ENCODE measurements around the gene MXRA7.
"Not testable (repeated sequence)": the region's sequence is repeated elsewhere in the genome, so short reads cannot be mapped to it uniquely, and the experiment has no call there.

The MXRA7 gene

DNA sequence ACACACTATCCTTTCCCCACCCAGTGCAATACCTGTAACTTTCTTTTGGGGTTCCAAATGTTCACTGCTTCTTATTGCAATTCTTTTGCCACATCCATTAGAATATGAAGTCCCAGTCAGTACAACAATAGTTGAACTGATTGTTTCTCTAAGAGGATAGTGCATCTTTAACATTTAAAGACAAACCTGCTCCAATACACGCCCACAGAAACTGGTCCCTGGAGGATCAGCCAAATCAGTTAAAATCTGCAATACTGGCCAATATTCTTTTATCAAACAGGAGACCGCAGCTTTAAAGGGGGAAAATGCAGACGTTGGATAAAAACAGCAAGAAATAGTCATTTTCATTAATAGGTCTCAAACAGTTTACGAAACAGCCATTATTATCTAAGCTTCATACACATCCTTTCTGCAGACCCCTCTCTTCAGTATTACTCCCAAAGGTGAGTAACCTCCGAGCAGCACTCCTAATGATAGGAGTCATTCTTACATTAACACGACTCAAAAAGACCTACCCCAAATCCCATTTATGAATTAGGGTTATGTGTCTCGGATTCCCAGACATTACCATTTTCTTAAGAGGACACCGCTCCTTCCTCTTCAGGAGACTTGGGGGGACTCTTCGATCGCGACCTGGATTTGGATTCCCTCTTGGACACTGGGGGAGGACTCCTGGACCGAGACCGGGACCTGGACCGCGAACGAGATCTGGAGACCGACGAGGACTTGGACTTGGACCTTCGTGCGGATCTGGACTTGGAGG lies 25.0 kb upstream of the MXRA7 start:
- no peak for DNase-seq

DNA sequence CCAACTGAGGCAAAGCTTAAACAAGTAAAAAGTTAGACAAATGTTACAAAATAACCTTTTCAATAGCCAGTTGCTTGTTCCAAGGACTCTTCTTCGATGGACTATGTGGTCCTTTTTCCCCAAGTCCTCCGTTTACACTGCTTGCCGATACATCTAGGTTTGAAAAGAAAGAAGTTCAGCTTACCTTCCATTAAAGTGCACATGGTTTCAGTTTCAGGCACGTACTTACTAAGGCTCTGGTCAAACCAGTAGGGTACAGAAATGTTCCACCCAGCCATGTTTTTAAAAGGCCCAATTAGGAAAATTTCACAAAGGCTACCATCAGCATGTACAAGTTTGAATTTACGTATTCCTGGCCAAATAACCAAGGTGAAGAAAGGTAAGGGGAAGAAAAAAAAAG lies 24.2 kb upstream of the MXRA7 start:
- no peak for DNase-seq

DNA sequence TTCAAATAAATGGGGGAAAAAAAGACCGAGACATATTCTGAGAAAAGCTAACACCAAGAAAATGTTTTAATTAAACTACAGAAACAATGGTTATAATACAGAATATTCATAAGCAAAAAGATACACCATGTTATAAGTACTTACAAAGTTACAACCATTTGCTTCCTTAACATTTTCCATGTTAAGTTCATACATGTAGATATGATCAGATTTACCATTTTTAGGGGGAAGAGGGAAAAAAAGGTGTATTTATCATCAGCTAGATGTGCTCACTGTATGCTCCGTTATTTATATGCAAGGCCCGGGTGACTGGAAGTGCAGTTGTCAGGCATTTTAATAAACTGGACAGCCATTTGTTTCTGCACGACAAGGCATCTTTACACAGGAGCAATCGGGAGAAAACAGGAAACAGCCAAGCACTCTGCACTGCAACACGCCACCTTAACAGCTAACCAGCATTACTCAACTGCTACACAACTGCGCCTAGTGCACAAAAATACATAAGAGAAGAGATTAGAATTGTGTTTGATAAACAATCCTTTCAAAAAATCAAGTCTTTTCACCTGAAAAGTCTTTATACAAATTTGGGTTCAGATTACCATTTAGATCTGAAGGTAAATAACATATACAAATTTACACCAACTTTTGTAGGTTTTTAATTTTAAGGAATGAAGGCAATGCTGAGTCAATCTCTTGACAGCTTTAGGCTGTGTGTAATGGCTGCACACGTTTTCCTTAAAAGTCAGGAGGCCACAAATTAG lies 23.5 kb upstream of the MXRA7 start:
- DNase-seq: no peak

DNA sequence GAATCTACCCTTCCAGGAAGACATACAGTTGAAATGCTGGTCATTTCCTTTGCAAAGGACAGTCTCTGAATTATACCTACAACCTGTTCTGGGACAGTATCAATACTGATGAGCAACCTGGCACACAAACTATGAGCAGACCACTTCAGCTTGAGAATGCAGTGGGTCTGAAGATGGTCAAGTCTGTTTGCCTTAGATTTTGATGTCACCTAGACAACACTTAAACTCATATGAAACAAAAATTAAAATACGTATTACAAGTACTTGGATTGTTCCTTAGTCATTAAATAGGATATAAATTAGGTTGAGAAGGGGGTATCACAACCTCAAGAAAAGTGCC lies 22.8 kb upstream of the MXRA7 start:
- DNase-seq: no peak

DNA sequence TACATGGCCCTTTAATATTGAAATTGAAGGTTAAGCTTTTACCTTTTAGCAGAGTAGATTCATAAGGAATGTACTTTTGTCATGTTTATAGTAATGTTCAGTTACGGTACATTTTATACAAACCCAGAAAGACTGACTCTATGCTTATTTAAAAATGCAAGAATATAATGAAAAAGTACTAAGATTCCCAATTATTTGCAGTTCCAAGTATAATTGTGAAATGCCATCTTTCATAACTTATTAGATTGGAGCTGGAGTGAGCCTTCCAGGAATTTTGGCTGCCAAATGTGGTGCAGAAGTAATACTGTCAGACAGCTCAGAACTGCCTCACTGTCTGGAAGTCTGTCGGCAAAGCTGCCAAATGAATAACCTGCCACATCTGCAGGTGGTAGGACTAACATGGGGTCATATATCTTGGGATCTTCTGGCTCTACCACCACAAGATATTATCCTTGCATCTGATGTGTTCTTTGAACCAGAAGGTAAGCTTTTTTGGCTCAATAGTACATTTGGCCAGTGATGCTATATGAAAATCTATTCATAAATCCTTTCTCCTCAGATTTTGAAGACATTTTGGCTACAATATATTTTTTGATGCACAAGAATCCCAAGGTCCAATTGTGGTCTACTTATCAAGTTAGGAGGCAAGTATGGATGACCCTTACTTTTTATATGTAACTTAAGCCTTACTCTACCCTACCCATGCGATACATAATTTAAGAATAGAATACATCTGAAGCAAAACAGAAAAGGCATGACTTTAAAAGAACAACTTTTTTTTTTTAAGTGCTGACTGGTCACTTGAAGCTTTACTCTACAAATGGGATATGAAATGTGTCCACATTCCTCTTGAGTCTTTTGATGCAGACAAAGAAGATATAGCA lies 22.2 kb upstream of the MXRA7 start:
- no peak for DNase-seq

DNA sequence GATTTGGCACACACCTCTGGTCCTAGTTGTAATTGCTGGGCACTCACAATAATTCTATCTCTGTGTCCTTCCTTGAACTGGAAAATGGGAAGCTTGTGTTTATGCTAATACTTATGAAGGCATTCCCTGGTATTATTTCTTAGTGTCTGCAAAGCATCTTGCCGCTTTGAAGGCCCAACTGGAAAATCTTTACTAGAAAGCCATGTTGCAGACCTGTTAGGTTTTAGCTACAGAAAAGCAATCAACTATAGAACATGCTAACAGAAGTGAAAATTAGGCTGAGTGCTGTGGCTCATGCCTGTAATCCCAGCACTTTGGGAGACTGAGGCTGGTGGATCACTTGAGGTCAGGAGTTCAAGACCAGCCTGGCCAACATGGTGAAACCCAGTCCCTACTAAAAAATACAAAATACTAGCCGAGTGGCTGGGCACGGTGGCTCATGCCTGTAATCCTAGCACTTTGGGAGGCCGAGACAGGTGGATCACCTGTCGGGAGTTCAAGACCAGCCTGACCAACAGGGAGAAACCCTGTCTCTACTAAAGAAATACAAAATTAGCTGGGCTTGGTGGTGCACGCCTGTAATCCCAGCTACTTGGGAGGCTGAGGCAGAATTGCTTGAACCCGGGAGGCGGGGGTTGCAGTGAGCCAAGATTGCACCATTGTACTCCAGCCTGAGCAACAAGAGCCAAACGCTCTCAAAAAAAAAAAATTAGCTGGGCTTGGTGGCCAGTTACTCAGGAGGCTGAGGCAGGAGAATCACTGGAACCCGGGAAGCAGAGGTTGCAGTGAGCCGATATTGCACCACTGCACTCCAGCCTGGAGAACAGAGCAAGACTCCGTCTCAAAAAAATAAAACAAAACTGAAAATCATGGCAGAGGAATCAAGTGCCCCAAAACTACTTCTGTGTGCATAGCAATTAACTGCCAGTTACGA lies 21.3 kb upstream of the MXRA7 start:
- not testable (repeated sequence) for DNase-seq

DNA sequence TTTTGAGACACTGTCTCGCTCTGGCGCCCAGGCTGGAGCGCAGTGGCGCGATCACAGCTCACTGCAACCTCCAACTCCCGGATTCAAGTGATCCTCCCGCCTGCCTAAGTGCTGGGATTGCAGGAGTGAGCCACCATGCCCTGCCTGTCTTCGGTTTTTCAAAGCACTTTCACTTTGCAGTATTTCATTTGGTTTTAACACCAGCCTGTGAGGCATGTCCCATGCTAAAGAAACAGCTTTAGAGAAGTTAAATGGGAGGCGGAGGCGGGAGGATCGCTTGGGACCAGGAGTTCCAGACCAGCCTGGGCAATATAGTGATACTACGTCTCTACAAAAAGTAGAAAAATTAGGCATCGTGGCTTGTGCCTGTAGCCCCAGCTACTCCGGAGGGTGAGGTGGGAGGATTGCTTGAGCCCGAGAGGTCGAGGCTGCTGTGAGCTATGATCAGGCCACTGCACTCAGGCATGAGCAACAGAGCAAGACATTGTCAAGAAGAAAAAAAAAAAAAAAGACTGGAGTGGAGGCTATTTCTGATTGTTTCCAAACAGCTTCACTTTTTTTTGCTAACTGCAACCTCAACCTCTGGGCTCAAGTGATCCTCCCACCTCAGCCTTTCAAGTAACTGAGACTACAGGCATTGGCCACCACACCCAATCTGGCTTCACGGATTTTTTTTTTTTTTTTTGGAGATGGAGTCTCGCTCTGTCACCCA lies 17.1 kb upstream of the MXRA7 start:
- DNase-seq: no peak

DNA sequence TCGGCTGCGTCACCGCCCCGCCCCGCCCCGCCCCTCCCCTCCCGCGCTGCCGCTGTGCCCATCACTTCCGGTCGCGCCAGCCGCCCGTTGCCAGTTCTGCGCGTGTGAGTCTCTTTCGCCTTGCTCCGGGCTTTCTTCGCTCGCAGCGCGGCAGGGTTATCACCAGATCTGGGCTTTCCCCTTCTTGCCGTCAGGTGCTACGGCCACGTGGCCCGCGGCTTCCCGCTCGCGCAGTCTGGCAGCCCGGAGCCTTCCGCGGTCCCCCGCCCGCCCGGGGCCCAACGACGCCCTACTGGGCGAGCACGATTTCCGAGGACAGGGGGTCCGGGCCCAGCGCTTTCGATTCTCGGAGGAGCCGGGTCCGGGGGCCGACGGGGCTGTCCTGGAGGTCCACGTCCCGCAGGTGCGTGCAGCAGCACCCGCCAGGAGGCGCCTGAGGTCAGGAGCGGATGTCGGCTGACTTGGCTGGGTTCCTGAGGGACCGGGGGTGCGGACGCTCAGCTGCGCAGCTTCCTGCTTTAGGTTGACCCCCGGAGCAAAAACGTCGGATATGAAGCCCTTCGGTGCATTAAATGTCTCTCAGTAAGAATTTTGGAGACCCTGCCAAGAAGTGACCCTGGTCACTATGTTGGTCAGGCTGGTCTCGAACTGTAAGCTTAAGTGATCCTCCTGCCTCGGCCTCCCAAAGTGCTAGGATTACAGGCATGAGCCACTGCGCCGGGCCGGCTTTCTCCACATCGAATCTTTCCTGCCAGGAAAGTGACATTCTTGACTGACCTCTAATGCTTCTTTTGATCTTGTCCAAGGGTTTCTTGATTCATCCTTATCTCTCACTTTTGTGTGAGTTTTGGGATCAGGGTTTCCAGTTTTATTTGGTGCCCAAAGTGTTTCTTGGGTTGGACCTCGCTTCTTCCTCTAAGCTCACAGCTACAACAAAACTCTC lies 16.3 kb upstream of the MXRA7 start, which contains the start of gene METTL23:
Gene METTL23, plus strand, starts transcription at position 64 of the 943 bp plus-strand sequence. CDS start 2,872 bp downstream, outside the sequence.
- DNase-seq: peak; percentile 69 to 73

DNA sequence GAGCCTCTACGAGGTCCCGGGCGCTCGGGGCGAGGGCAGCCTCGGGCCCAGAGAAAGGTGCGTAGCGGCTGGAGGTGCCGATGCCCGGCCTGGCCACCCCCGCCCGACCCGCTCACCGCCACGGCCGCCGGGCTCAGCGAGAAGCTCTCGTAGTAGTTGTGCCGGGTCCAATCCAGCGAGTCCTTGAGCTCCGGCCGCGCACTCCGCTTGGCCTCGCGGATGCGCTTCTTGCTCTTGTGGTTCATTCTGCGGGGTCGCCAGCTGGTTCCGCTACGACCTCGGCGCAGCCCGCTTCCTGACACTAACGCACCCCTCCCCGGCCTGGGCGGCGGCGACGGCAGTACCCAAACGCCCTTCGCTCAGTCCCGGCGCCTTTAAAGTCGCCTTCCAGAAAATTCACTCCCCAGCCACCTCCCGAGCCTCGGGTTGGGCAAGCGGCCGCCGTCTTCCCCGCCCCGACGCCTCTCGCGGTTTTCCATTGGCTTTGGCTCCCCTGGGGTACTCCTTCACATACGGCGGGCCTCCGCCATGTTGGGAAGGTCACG lies 15.5 kb upstream of the MXRA7 start, which contains the start of gene JMJD6:
Gene JMJD6, minus strand, starts transcription at position 376 of the 545 bp plus-strand sequence. Its CDS starts 131 bp downstream, at position 245.
- peak; percentile 90 to 95 for DNase-seq

DNA sequence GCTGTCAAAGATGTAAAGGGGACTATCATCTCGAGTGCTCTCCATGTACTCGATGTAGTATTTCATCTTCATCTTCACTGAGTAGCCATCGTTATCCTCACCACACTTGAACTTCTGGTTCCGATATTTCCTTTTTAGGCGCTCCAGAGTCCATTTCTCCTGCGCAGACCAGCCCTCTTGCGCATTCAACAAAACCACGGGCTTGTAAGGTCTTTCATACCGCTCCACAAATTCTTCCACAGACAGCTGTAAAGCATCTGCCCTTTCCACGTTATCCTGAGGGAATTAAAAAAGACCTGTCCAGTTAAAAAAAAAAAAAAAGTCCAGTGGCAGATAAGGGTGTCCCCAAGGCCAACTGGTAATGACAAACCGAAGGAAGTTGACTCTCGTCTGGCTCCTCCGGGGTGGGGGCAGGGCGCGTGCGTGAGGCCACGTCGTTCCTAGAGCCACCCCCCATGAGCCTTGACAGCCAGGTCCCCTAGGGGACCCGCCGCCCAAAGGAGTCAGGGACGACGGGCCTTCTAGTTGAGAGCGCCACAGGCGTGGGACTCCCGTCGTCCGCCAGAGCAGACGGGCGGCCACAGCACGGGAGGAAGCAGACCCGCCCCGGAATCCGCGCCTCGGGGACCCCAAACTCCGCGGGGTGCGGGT lies 14.9 kb upstream of the MXRA7 start:
- DNase-seq: peak; percentile 68

DNA sequence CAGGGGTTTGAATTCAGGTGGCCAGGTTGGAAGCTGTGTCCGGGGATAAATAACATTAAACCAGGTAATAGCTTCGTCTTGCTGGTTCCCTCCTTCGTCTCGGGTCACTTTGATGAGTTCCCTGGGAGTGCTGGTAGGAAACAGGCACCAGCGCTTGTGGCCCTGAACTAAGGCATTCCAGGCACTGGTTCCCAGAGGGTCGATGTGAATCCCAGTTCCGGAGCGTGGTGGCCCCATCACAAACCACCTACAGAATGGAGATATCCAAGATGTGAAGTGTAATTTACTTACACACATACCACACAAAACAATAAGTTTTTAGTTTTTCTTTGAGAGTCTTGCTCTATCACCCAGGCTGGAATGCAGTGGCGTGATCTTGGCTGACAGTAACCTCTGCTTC lies 13.0 kb upstream of the MXRA7 start:
- DNase-seq: no peak

DNA sequence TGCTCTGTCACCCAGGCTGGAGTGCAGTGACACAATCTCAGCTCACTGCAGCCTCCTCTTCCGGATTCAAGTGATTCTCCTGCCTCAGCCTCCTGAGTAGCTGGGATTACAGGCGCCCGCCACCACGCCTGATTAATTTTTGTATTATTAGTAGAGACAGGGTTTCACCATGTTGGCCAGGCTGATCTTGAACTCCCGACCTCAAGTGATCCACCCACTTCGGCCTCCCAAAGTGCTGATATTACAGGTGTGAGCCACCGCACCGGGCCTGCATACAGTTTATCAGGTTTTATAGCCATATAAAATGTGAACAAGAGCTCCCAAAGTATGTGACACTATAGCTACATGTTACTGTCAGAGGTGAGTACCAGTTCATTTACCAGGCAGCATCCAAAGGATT lies 12.2 kb upstream of the MXRA7 start:
- not testable (repeated sequence) for DNase-seq

DNA sequence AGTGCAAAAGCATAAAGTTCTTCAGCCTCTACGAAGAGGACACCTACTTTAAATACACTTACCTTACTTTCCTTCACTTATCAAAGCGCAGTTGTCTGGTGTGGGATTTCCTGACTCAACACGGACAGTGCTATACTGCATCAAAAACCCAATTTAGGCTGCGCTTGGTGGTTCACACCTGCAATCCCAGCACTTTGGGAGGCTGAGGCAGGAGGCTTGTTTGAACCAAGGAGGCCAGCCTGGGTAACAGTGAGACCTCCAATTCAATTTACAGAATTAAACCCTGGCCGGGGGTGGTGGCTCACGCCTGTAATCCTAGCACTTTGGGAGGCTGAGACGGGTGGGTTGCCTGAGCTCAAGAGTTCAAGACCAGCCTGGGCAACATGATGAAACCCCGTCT lies 11.5 kb upstream of the MXRA7 start:
- DNase-seq: no peak

DNA sequence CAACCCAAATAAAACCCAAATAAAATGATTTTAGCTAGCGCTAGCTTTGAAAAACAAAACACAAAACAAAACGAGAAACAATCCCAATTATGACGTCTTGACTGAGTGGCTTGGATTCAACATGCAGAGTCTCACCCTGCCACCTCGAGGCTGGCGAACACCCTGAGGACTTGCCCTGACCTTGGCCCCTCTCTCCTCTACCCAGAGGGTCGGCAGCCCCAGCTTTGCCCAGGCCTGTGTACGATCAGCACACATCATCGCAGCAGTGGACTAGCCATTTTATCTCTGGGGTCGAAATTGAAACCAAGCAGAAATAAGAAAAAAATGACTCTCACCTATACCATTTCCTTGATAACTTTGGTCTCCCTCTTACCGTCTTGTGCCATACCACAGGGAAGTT lies 10.7 kb upstream of the MXRA7 start:
- no peak for DNase-seq

DNA sequence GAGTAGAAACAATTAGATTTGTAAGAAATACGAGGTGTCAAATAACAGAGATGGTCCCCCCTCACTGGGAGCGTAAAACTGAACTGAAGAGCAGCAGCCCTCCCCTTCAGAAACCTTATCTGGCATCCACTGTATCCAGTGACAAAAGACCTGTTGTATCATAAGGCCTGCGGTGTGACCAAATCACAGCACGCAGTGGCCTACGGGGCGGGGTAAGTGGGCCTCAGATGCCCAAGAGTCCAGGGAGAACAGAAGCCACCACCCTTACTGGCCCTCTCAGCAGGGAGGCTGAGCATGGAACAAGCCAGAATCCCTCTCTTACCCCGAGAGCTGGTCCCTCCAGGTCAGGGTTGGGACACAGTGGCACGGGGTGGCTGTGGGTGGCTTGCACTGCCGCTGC lies 10.2 kb upstream of the MXRA7 start:
- DNase-seq: no peak

DNA sequence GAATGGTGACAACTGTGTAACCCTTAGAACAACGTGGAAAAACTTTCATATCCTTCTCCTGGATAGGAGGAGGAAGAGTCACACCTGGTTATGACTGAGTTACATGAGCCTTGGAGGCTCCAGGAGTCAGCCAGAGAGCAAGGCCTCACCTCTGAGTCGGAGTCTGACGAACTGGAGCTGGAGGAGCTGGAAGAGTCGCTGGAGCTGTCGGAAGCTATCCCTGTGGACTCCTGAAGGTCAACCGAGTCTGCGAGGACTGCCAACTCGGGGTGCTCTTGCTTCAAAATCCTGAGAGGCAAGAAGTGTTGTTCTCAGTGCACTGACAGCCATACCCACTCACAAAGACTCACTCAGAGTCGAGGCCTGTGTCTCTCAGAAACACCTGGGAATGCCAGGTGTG lies 9.4 kb upstream of the MXRA7 start:
- no peak for DNase-seq

DNA sequence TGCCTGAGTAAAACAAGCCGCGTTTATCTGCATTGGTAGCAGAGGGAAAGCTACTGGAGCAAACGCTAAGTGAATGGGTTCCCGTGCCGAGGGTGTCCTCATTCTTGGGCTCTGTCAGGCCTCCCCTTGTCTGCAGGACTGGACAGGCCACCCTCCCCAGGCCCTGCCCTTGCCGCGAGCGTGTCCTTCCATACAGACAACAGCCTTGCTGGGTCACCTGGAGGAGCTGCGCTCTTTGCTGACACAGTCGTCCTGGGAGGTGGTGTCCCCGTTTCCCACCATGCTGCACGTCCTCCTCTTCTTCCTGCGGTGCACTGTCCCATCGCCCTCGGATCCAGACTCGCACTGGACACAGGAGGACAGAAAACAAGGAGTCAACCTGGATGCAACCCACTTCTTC lies 7.8 kb upstream of the MXRA7 start:
- no peak for DNase-seq

DNA sequence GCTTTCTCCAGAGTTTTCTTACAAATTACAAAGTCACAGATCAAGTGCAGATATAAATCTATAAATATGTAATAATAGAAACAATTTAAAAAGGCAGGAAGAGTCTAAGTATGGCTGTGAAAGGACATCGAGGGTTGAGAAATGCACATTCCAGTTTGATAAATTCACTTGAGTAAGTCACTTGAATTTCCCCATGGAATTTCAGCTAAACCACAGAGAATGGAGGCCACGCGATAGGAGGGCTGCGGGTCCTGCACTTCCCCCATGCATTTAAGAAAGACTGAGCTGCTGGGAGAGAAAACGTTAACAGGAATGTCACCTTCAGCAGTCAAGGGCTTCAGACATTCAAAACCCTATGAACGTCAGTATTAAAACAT lies 6.1 kb upstream of the MXRA7 start:
- no peak for DNase-seq

DNA sequence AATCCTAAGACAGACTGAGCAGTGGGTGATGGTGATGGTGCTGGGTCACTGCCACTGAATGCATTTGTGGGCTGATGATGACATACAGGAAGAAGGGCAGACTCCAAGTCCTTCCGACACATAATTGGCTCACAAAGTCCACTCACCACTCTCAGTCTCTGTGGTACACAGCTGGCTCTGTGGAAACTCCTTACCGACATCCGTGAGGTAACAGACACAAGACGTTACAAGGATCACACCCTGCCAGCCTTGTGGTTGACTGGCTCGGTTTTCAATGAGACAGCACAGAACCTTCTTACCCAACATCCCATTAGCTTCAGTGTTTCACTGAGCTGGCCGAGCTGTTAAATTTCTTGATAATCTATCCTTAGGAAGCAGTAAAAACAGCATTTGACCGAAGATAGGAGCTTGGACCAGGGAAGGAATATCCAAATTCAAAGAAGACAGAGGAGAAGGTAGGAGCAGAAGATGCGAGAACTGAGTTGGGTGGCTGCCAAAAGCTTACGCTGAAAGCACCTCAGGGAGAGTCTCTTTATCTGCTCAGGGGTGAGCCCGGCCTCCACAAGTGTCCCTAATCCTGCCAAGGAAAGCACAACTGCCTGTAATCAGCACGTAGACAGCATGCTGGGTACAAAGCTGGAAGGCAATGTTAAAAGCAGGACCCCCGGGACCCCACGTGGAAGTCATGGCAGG lies 5.5 kb upstream of the MXRA7 start:
- no peak for DNase-seq
